Measurements from ENCODE around the gene PRKCA. TPM values are rescaled to one million over a fixed set of nuclear protein-coding genes. Genes with fewer than 3 reads are reported as not detected.

Gene PRKCA
- total RNA-seq, 4 donors from 2014 or later: 24.5 to 61.9 (median 40.8) TPM

- TF ChIP-seq POLR2A (IDR thresholded peaks at IDR 0.05; ENCODE audit: low read depth) (no peak), EP300 (IDR thresholded peaks at IDR 0.05) (no peak), POLR2AphosphoS5 (IDR thresholded peaks at IDR 0.05) (no peak)
- TF ChIP-seq, protein P1, sequence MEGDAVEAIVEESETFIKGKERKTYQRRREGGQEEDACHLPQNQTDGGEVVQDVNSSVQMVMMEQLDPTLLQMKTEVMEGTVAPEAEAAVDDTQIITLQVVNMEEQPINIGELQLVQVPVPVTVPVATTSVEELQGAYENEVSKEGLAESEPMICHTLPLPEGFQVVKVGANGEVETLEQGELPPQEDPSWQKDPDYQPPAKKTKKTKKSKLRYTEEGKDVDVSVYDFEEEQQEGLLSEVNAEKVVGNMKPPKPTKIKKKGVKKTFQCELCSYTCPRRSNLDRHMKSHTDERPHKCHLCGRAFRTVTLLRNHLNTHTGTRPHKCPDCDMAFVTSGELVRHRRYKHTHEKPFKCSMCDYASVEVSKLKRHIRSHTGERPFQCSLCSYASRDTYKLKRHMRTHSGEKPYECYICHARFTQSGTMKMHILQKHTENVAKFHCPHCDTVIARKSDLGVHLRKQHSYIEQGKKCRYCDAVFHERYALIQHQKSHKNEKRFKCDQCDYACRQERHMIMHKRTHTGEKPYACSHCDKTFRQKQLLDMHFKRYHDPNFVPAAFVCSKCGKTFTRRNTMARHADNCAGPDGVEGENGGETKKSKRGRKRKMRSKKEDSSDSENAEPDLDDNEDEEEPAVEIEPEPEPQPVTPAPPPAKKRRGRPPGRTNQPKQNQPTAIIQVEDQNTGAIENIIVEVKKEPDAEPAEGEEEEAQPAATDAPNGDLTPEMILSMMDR (IDR thresholded peaks at IDR 0.05): no peak
- 91% methylated on average over 10 of the region's 10 CpGs for WGBS
- Histone ChIP-seq H3K36me3 (peaks cover 0 to 41% (median 4%) of the 10 kb centered on the region in 4 donors), H3K27me3 (no peaks in the 10 kb centered on the region), H3K4me3 (no peak overlapping the region), H3K9me3 (no peaks in the 10 kb centered on the region), H3K4me1 (no peaks in the 10 kb centered on the region), H3K27ac (replicated peaks in 1 of 4) (no peak overlapping the region)
- intact Hi-C loops (cut with DNase I): no loop called here
- no peak for DNase-seq (ENCODE audit: extremely low spot score)
These were observed 453.5 kb downstream of the PRKCA start for GRCh38 chr17:66755944-66756290.

GRCh38 chr17:66760324-66760723, 457.9 kb downstream of the PRKCA start:
- Histone ChIP-seq H3K36me3 (peaks cover 0 to 9% (median 0%) of the 10 kb centered on the region in 4 donors), H3K4me1 (no peaks in the 10 kb centered on the region), H3K27me3 (no peaks in the 10 kb centered on the region), H3K9me3 (no peaks in the 10 kb centered on the region), H3K27ac (replicated peaks in 1 of 4) (no peak overlapping the region), H3K4me3 (no peak overlapping the region)
- TF ChIP-seq POLR2AphosphoS5 (IDR thresholded peaks at IDR 0.05) (no peak), EP300 (IDR thresholded peaks at IDR 0.05) (no peak), POLR2A (IDR thresholded peaks at IDR 0.05; ENCODE audit: low read depth) (no peak)
- TF ChIP-seq, protein P1 (IDR thresholded peaks at IDR 0.05): no peak
- over 99% methylated on average over 3 of the region's 3 CpGs for WGBS
- DNase-seq (ENCODE audit: extremely low spot score): no peak
- intact Hi-C loops (cut with DNase I): no loop called here

GRCh38 chr17:66762276-66762675, 459.9 kb downstream of the PRKCA start:
- no peaks in the 10 kb centered on the region for H3K27me3 ChIP-seq
- 89% methylated on average over 5 of the region's 6 CpGs for WGBS
- intact Hi-C loops (cut with DNase I): no loop called here
- H3K27ac ChIP-seq (replicated peaks in 1 of 4): no peak overlapping the region
- DNase-seq (ENCODE audit: extremely low spot score): no peak
- H3K36me3 ChIP-seq: no peaks in the 10 kb centered on the region
- H3K4me3 ChIP-seq: no peak overlapping the region
- H3K9me3 ChIP-seq: no peaks in the 10 kb centered on the region
- H3K4me1 ChIP-seq: no peaks in the 10 kb centered on the region
- no peak for TF ChIP-seq POLR2A (IDR thresholded peaks at IDR 0.05; ENCODE audit: low read depth)
- no peak for TF ChIP-seq POLR2AphosphoS5 (IDR thresholded peaks at IDR 0.05)
- TF ChIP-seq EP300 (IDR thresholded peaks at IDR 0.05): no peak
- TF ChIP-seq, protein P1 (IDR thresholded peaks at IDR 0.05): no peak

DNA sequence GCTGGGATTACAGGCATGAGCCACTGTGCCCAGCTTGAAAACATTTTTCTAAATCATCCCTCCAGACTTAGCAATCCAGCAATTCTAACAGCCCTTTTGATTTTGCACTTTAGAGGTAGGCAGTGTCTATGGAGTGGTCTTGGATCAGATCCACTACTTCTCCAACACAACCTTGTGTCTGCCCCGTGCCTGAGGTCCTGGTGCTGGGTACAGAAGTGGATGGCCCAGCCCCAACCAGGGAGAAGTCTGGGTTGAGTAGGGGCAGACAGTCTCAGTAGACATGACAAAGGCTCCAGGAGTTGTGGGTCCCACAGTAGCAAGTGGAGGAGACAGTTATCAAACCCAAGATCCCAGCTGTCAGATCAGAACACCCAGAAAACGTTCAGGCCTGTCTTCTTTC, 460.6 kb downstream of the PRKCA start:
- H3K9me3 ChIP-seq: no peaks in the 10 kb centered on the region
- no peaks in the 10 kb centered on the region for H3K36me3 ChIP-seq
- no peak overlapping the region for H3K27ac ChIP-seq (replicated peaks in 1 of 4)
- DNase-seq (ENCODE audit: extremely low spot score): no peak
- 64% methylated on average over 1 of the region's 2 CpGs for WGBS
- no peaks in the 10 kb centered on the region for H3K4me1 ChIP-seq
- no peaks in the 10 kb centered on the region for H3K27me3 ChIP-seq
- intact Hi-C loops (cut with DNase I): no loop called here
- H3K4me3 ChIP-seq: no peak overlapping the region
- TF ChIP-seq EP300 (IDR thresholded peaks at IDR 0.05): no peak
- TF ChIP-seq, protein P1 (IDR thresholded peaks at IDR 0.05): no peak
- TF ChIP-seq POLR2A (IDR thresholded peaks at IDR 0.05; ENCODE audit: low read depth): no peak
- no peak for TF ChIP-seq POLR2AphosphoS5 (IDR thresholded peaks at IDR 0.05)

GRCh38 chr17:66764506-66764905, 462.1 kb downstream of the PRKCA start:
- TF ChIP-seq EP300 (IDR thresholded peaks at IDR 0.05) (no peak), POLR2A (IDR thresholded peaks at IDR 0.05; ENCODE audit: low read depth) (no peak), POLR2AphosphoS5 (IDR thresholded peaks at IDR 0.05) (no peak)
- TF ChIP-seq, protein P1 (IDR thresholded peaks at IDR 0.05): no peak
- WGBS: 80% methylated on average over 2 of the region's 2 CpGs
- intact Hi-C loops (cut with DNase I): no loop called here

More at GRCh38 chr17:66764506-66764905, 462.1 kb downstream of the PRKCA start:
- Histone ChIP-seq H3K4me3 (no peak overlapping the region), H3K9me3 (no peaks in the 10 kb centered on the region), H3K27ac (replicated peaks in 1 of 4) (no peak overlapping the region), H3K36me3 (no peaks in the 10 kb centered on the region), H3K4me1 (no peaks in the 10 kb centered on the region), H3K27me3 (no peaks in the 10 kb centered on the region)
- no peak for DNase-seq (ENCODE audit: extremely low spot score)
